PFSK-1 (cell line): ENCODE measurements around the gene KLC4.

Experiments used
- FOXP2 ChIP-seq: optimal IDR thresholded peaks from 2 replicates; pipeline ENCODE3; 2011; ENCODE audit warnings: borderline replicate concordance, control low read depth, inconsistent platforms; ENCODE audit not compliant: insufficient read depth; ENCODE audit errors: extremely low read length, extremely low read depth
- POLR2AphosphoS5 ChIP-seq: IDR thresholded peaks from 2 replicates; pipeline ENCODE4 v1.6.1; 2012; ENCODE audit warnings: low read depth, mild to moderate bottlenecking, control low read depth, low read length, moderate library complexity
- REST ChIP-seq, 2 experiments: IDR thresholded peaks; 2 replicates each; pipeline versions ENCODE4 v1.6.1 to v1.8.0; 2011 to 2012; ENCODE audit warnings: low read depth in 2 of 2, low read length in 2 of 2, control low read depth in 1 of 2, inconsistent platforms in 1 of 2, mild to moderate bottlenecking in 1 of 2, moderate library complexity in 1 of 2; ENCODE audit not compliant: insufficient read depth in 1 of 2
- SIN3A ChIP-seq: IDR thresholded peaks from 2 replicates; pipeline ENCODE4 v1.6.1; 2012; ENCODE audit warnings: mild to moderate bottlenecking, low read length, moderate library complexity, borderline replicate concordance; ENCODE audit not compliant: insufficient read depth
- TAF1 ChIP-seq: IDR thresholded peaks from 2 replicates; pipeline ENCODE4 v1.6.1; 2012; ENCODE audit warnings: low read length, control low read depth, borderline replicate concordance; ENCODE audit not compliant: insufficient read depth

The KLC4 gene

GRCh38 chr6:43032326-43032725, 27.1 kb upstream of the KLC4 start:
- TF ChIP-seq SIN3A (no peak), FOXP2 (no peak), REST (IDR thresholded peaks at IDR 0.05; ENCODE audit: insufficient read depth in 1 of 2, low read depth in 2 of 2, low read length in 2 of 2) (no peak), POLR2AphosphoS5 (no peak), TAF1 (no peak)

GRCh38 chr6:43033496-43034189, 25.8 kb upstream of the KLC4 start:
- TF ChIP-seq TAF1 (no peak), SIN3A (no peak), REST (IDR thresholded peaks at IDR 0.05; ENCODE audit: insufficient read depth in 1 of 2, low read depth in 2 of 2, low read length in 2 of 2) (no peak), POLR2AphosphoS5 (no peak), FOXP2 (no peak)

GRCh38 chr6:43034190-43034525, 25.3 kb upstream of the KLC4 start:
- TF ChIP-seq SIN3A, result no peak
- no peak for TF ChIP-seq REST (IDR thresholded peaks at IDR 0.05; ENCODE audit: insufficient read depth in 1 of 2, low read depth in 2 of 2, low read length in 2 of 2)
- no peak for TF ChIP-seq FOXP2
- no peak for TF ChIP-seq POLR2AphosphoS5
- TF ChIP-seq TAF1, result no peak

- no peak; the same call in 1 of the 2 replicates for TF ChIP-seq POLR2AphosphoS5
- no peak for TF ChIP-seq REST (IDR thresholded peaks at IDR 0.05; ENCODE audit: insufficient read depth in 1 of 2, low read depth in 2 of 2, low read length in 2 of 2)
These were observed 23.8 kb upstream of the KLC4 start for GRCh38 chr6:43035495-43036194.

- TF ChIP-seq SIN3A (no peak), POLR2AphosphoS5 (no peak), REST (IDR thresholded peaks at IDR 0.05; ENCODE audit: insufficient read depth in 1 of 2, low read depth in 2 of 2, low read length in 2 of 2) (no peak), TAF1 (no peak), FOXP2 (no peak)
These were observed 22.7 kb upstream of the KLC4 start for GRCh38 chr6:43036712-43037111.
